ENCODE results near the gene MRPL36.
"Not testable (repeated sequence)": the region's sequence is repeated elsewhere in the genome, so short reads cannot be mapped to it uniquely, and the experiment has no call there.

- not testable (repeated sequence) for TF ChIP-seq CTCF, POLR2A (IDR thresholded peaks at IDR 0.05)
Observed at GRCh38 chr5:1789438-1789833, 10.2 kb downstream of the MRPL36 start.
